Right renal cortex interstitium (tissue), 3 donors: ENCODE data around the gene CAP2. TPM values are rescaled to one million over a fixed set of nuclear protein-coding genes. Genes with fewer than 3 reads are reported as not detected.

Experiments
- polyA plus RNA-seq, 3 donors: library from polyadenylated mRNA; unstranded; fragments of 120-200 nt; gene quantifications; one replicate each; pipeline ENCODE4 v1.2.1, GENCODE V29; 2013; ENCODE audit not compliant: insufficient read length in 3 of 3

The CAP2 gene
- polyA plus RNA-seq, 3 donors: 13.0 to 15.8 (median 13.3) TPM

Other genes with a start within 250 kb of the CAP2 start
- gene RBM24, start 112.2 kb upstream of the CAP2 start, polyA plus RNA-seq: 1 to 10 TPM in 2 of 3 donors, under 1 TPM in 1; 0.82 to 1.3 (median 1.2) TPM
- 10 to 100 TPM; 43.9 to 50.1 (median 44.1) TPM for gene FAM8A1, start 206.7 kb downstream of the CAP2 start, polyA plus RNA-seq